KOPT-K1 (cell line): ENCODE results near the gene IL6.
"Not testable (repeated sequence)": the region's sequence is repeated elsewhere in the genome, so short reads cannot be mapped to it uniquely, and the experiment has no call there.

Source experiments
- H3K27ac ChIP-seq: fragments of 200-600 bp; sonication (generic); 2 replicates; pipeline ENCODE4 v1.5.1; 2016; ENCODE audit warnings: antibody characterized with exemption, mild to moderate bottlenecking, low read depth, low read length; ENCODE audit not compliant: poor library complexity, severe bottlenecking
- H3K36me3 ChIP-seq: fragments of 200-600 bp; sonication (generic); 2 replicates; pipeline ENCODE4 v1.5.1; 2017; ENCODE audit warnings: antibody characterized with exemption, mild to moderate bottlenecking, low read length, moderate library complexity; ENCODE audit not compliant: insufficient read depth
- H3K9me3 ChIP-seq: fragments of 200-600 bp; sonication (generic); 2 replicates; pipeline ENCODE4 v1.5.1; 2017; ENCODE audit warnings: antibody characterized with exemption, low read length, mild to moderate bottlenecking; ENCODE audit not compliant: insufficient read depth, poor library complexity, severe bottlenecking

The IL6 gene

GRCh38 chr7:22697876-22698606 is 29.0 kb upstream of the IL6 start:
- Histone ChIP-seq H3K36me3 (no peaks in the 10 kb centered on the region), H3K9me3 (no peaks in the 10 kb centered on the region), H3K27ac (no peak overlapping the region)

DNA sequence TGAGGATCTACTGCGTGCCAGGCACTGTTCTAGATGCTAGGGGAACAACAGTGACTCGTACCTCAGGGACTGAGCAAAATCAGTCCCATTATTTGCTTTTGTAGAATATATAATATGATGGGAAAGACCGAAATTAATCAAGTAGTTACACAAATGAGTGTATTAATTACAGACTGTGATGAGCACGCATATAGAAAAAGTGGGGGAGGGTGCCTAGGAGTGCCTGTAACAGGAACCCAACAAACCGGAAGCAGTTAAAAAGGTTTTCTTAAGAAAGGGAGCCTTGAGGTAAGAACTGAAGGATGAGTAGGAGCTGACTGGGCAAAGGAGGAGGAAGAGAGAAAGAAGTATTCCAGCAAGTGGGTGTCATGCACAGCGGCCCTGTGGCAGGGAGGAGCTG is 28.2 kb upstream of the IL6 start:
- Histone ChIP-seq H3K9me3 (no peaks in the 10 kb centered on the region), H3K36me3 (no peaks in the 10 kb centered on the region), H3K27ac (no peak overlapping the region)

DNA sequence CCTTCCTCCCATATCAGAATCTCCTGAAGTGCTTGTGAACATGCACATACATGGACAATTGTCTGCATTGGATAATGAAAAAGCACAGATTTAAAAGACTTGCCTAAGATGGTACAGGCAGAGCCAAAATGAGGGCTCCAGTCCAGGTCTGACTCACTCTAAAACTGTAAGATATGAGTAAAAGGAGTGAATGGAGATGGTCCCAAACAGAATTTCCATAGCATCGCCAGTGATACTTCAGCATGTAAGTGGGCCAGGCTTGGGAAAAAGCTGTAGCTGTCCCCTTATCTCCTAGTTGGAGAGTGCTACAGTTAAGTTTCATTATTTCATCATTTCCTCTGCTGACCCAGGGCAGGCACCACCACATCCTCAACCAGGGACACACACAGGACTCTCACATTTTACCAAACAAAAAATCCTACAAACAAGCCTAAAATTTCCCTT is 26.4 kb upstream of the IL6 start:
- H3K36me3 ChIP-seq, result no peaks in the 10 kb centered on the region
- no peaks in the 10 kb centered on the region for H3K9me3 ChIP-seq
- no peak overlapping the region for H3K27ac ChIP-seq

- H3K9me3 ChIP-seq, result no peaks in the 10 kb centered on the region
- H3K36me3 ChIP-seq, result no peaks in the 10 kb centered on the region
- no peak overlapping the region for H3K27ac ChIP-seq
Measured at GRCh38 chr7:22702516-22702915, 24.5 kb upstream of the IL6 start.

DNA sequence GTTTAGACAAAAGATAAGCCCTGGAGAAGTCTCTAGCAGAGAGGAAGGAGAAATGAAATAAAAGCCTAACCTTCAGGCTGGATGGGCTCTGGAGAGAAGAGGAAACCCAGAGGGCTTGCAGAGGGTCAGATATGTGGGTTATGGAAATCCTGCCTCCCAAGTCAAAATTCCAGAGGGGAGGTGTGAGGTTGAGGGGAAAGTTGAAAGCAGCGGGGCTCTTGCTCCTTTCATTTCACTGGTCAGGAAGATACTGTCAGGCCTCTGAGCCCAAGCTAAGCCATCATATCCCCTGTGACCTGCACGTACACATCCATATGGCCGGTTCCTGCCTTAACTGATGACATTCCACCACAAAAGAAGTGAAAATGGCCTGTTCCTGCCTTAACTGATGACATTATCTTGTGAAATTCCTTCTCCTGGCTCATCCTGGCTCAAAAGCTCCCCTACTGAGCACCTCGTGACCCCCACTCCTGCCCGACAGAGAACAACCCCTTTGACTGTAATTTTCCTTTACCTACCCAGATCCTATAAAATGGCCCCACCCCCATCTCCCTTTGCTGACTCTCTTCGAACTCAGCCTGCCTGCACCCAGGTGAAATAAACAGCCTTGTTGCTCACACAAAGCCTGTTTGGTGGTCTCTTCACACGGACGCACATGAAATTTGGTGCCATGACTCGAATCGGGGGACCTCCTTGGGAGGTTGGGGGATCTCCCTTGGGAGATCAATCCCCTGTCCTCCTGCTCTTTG is 23.7 kb upstream of the IL6 start:
- H3K36me3 ChIP-seq, H3K9me3 ChIP-seq, H3K27ac ChIP-seq: not testable (repeated sequence)

- not testable (repeated sequence) for H3K9me3 ChIP-seq, H3K36me3 ChIP-seq, H3K27ac ChIP-seq
Measured at GRCh38 chr7:22703978-22704610, 22.9 kb upstream of the IL6 start.

DNA sequence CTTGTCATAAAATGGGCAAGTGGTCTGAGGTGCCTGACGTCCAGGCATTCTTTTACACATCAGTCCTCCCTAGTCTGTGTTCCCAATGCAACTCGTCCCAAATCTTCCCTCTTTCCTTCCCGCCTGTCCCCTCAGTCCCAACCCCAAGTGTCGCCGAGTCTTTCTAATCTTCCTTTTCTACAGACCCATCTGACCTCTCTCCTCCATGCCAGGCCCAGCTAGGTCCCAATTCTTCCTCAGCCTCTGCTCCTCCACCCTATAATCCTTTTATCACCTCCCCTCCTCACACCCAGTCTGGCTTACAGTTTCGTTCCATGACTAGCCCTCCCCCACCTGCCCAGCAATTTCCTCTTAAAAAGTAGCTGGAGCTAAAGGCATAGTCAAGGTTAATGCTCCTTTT is 22.3 kb upstream of the IL6 start:
- not testable (repeated sequence) for H3K36me3 ChIP-seq, H3K27ac ChIP-seq, H3K9me3 ChIP-seq

GRCh38 chr7:22705874-22706273 is 21.1 kb upstream of the IL6 start:
- H3K9me3 ChIP-seq, H3K36me3 ChIP-seq, H3K27ac ChIP-seq: not testable (repeated sequence)

DNA sequence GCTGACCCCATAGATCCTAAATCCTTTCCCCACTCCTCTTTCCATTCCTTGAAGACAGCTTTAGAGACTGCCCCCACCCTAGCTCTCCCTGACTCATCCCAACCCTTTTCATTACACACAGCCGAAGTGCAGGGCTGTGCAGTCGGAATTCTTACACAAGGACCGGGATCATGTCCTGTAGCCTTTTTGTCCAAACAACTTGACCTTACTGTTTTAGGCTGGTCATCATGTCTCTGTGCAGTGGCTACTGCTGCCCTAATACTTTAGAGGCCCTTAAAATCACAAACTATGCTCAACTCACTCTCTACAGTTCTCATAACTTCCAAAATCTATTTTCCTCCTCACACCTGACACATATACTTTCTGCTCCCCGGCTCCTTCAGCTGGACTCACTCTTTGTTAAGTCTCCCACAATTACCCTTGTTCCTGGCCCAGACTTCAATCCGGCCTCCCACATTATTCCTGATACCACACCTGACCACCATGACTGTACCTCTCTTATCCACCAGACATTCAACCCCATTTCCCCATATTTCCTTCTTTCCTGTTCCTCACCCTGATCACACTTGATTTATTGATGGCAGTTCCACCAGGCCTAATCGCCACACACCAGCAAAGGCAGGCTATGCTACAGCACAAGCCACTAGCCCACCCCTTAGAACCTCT is 19.8 kb upstream of the IL6 start:
- not testable (repeated sequence) for H3K9me3 ChIP-seq, H3K27ac ChIP-seq, H3K36me3 ChIP-seq

DNA sequence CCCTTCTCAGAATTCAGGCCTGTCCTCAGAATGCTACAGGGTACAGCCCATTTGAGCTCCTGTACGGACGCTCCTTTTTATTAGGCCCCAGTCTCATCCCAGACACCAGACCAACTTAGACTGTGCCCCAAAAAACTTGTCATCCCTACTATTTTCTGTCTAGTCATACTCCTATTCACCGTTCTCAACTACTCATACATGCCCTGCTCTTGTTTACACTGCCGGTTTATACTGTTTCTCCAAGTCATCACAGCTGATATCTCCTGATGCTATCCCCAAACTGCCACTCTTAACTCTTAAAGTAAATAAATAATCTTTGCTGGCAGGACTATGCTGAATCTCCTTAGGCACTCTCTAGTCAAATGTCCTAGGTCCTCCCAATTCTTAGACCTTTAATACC is 18.8 kb upstream of the IL6 start:
- H3K36me3 ChIP-seq, H3K27ac ChIP-seq, H3K9me3 ChIP-seq: not testable (repeated sequence)

DNA sequence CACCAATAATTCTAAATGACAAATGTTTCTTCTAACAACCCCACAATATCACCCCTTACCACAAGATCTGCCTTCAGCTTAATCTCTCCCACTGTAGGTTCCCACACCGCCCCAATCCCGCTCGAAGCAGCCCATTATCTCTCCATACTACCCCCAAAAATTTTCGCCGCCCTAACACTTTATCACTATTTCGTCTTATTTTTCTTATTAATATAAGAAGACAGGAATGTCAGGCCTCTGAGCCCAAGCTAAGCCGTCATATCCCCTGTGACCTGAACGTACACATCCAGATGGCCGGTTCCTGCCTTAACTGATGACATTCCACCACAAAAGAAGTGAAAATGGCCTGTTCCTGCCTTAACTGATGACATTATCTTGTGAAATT is 18.3 kb upstream of the IL6 start:
- H3K36me3 ChIP-seq, H3K9me3 ChIP-seq, H3K27ac ChIP-seq: not testable (repeated sequence)

DNA sequence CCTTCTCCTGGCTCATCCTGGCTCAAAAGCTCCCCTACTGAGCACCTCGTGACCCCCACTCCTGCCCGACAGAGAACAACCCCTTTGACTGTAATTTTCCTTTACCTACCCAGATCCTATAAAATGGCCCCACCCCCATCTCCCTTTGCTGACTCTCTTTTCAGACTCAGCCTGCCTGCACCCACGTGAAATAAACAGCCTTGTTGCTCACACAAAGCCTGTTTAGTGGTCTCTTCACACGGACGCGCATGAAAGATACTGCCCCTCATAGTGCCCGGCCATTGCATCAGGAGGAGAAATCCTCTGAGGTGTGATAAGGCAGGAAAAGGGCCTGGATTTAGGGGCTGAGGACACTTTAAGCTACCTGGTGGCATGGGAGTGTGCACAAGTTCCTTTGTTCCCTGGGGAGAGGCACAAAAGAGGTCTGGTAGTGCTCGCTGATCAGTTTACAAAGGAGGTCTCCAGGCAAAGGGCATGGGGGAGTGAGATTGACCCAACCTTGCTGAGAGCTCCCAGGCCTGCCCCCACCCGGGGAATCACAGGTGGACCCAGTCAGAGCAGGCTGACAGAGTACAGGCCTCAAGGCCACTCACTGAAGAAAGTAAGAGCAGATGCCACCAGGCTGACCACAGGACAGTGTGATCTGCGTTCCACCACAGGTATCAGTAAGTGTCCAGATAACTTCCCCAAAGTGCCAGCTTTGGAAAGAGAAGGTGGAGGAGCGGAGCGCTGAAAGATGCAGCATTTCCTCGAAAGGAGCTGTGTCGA is 17.8 kb upstream of the IL6 start:
- not testable (repeated sequence) for H3K27ac ChIP-seq, H3K36me3 ChIP-seq, H3K9me3 ChIP-seq

GRCh38 chr7:22709857-22710256 is 17.1 kb upstream of the IL6 start:
- no peaks in the 10 kb centered on the region for H3K36me3 ChIP-seq
- no peaks in the 10 kb centered on the region for H3K9me3 ChIP-seq
- H3K27ac ChIP-seq, result no peak overlapping the region

DNA sequence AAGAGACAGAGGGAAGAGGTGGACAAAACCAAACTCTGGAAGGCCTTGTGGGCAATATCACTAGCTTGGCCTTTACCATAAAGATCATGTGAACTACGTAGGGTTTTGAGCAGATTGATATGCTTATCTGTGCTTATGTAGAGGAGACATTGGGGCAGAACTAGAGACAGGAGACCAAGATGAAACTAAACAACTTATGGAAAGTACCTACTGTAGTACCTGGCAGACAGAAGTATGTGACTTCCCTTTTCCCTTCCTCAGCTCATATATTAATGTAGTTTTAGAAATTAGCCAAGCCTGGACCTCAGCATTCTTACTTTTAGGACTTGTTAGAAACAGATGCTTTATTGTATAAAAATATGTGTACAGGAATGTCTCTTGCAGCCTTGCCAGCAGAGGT is 14.0 kb upstream of the IL6 start:
- Histone ChIP-seq H3K36me3 (no peaks in the 10 kb centered on the region), H3K27ac (no peak overlapping the region), H3K9me3 (no peaks in the 10 kb centered on the region)

DNA sequence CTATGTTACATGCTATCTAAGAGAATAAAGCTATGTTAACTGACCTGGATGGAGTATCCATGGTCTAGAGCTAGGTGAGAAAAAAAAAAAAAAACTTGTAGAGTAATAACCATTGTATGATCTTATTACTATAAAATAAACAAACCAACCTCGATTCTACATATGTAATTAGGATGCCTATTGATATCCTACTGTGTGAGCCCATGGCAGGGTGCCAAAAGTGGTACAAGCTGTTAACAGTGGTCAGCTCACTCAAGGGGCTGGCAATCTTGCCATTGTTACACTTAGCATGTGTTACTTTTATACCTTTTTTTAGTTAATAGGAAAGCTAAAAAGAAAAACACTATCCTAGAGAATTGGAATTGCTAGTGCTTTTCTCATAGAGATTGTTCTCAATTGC is 13.5 kb upstream of the IL6 start:
- no peaks in the 10 kb centered on the region for H3K9me3 ChIP-seq
- H3K36me3 ChIP-seq, result no peaks in the 10 kb centered on the region
- H3K27ac ChIP-seq, result no peak overlapping the region
